ENCODE measurements around the gene ARPIN.
"Not testable (repeated sequence)": the region's sequence is repeated elsewhere in the genome, so short reads cannot be mapped to it uniquely, and the experiment has no call there.

The ARPIN gene

DNA sequence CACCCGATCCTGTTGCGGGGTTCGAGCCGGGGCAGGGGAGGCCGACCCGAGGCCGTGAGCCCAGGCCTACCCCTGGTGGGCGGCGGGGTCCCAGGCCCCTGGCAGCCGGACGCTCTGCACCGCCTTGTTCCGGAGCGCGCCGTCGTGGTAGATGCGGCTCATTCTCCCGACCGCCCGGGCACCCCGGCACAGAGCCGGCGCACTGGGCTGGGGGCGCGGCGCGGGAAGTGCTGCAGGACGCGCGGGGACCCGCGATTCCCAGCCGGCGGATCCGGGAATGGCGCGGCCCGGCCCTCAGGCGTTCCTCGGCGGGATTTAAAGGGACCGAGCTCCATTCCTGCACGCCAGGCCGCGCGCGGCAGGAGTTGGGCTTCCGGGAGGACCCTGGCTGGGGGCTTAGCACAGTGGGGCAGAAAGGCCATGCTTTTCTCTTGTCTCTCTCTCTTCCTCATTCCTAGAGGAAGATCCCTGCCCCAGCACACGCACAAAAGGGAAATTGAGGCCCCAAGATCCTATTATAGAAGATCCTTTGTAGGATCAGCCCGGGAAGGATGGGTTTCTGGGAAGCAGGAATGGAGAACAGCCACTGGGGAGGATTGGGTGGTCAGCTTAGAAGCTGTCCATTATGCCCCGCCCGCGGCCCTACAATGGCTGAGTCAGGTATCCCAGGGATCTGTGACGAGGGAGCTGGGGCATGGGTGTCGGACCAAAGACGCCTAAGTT is at the start of gene ARPIN:
ARPIN (minus strand) TSS at position 279 of the 723 bp plus-strand sequence; CDS start at position 162, 117 bp downstream.
- peak; percentile 87 for DNase-seq (ENCODE audit: low spot score)

GRCh38 chr15:89958107-89958805 is 45.5 kb upstream of the ARPIN start:
- no peak for DNase-seq (ENCODE audit: low spot score)

- DNase-seq (ENCODE audit: low spot score) = not testable (repeated sequence)
These were observed 42.8 kb upstream of the ARPIN start for GRCh38 chr15:89955449-89955998.

DNA sequence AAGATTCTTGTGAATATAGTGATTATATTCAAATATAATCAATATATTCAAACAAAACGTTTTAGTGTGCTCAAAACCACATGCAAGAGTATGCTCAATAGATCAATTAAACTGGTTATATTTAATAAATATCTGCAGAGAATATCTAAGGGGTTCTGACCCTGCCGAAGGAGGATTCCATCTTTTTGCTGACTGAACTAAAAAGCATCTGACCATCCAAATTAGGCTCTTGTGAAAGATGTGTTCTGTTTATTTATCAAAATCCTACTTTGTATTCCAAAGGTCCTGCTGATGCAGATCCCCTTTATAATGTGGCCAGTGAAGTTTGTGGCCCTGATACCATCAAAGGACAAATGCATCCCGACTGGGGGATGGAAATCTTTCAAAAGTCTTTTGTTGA is 41.8 kb upstream of the ARPIN start:
- no peak for DNase-seq (ENCODE audit: low spot score)

- DNase-seq (ENCODE audit: low spot score) = no peak
These were observed 36.0 kb upstream of the ARPIN start for GRCh38 chr15:89948796-89949195.

DNA sequence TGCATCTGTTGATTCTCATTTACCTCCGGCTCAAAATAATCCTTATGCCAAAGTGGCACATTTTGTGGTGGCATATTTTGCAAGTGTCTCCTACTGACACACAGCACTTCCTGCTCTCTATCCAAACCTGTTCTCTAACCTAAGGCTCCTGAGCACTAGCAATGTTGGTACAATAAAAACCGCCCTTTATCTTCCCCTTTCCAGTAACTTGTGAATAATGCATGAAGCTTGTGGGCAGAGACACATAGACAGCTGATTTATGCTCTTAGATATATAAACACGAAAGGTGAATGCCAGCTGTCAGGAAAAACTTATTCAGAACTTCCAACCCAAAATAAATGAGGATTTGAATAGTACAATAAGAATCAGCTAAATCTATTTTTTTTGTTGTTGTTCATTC is 34.6 kb upstream of the ARPIN start:
- no peak for DNase-seq (ENCODE audit: low spot score)

- no peak for DNase-seq (ENCODE audit: low spot score)
These were observed 34.0 kb upstream of the ARPIN start for GRCh38 chr15:89946681-89947299.

DNA sequence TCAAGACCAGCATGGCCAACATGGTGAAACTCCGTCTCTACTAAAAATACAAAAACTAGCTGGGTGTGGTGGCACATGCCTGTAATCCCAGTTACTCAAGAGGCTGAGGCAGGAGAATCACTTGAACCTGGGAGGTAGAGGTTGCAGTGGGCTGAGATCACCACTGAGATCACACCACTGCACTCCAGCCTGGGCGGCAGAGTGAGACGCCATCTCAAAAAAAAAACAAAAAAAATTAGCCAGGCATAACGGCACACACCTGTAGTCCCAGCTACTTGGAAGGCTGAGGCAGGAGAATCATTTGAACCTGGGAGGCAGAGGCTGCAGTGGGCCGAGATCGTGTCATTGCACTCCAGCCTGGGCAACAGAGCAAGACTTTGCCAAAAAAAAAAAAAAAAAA is 31.0 kb upstream of the ARPIN start:
- DNase-seq (ENCODE audit: low spot score) = not testable (repeated sequence)

DNA sequence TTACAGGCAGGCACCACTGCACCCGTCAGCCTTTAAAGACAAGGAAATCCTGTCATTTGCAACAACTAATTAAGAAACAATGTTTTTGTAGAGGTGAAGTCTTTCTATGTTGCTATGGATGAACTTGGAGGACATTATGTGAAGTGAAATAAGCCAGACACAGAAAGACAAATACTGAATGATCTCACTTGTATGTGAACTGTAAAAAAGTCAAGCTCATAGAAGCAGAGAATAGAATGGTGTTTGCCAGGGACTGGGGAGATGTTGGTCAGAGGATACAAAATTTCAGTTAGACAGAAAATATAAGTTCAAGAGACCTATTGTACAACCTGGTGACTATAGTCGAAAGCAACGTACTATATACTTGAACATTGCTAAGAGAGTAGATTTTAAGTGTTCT is 27.2 kb upstream of the ARPIN start:
- no peak for DNase-seq (ENCODE audit: low spot score)

DNA sequence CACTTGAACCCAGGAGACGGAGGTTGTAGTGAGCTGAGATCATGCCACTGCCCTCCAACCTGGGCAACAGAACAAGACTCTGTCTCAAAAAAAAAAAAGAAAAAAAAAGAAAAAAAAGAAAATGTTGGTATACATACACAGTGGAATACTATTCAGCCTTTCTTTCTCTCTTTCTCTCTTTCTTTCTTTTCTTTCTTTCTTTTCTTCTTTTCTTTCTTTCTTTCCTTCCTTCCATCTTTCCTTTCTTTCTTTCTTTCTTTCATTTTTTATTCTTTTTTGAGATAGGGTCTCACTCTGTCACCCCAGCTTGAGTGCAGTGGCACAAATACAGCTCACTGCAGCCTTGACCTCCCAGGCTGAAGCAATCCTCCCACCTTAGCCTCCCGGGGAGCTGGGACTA is 26.6 kb upstream of the ARPIN start:
- DNase-seq (ENCODE audit: low spot score) = not testable (repeated sequence)

DNA sequence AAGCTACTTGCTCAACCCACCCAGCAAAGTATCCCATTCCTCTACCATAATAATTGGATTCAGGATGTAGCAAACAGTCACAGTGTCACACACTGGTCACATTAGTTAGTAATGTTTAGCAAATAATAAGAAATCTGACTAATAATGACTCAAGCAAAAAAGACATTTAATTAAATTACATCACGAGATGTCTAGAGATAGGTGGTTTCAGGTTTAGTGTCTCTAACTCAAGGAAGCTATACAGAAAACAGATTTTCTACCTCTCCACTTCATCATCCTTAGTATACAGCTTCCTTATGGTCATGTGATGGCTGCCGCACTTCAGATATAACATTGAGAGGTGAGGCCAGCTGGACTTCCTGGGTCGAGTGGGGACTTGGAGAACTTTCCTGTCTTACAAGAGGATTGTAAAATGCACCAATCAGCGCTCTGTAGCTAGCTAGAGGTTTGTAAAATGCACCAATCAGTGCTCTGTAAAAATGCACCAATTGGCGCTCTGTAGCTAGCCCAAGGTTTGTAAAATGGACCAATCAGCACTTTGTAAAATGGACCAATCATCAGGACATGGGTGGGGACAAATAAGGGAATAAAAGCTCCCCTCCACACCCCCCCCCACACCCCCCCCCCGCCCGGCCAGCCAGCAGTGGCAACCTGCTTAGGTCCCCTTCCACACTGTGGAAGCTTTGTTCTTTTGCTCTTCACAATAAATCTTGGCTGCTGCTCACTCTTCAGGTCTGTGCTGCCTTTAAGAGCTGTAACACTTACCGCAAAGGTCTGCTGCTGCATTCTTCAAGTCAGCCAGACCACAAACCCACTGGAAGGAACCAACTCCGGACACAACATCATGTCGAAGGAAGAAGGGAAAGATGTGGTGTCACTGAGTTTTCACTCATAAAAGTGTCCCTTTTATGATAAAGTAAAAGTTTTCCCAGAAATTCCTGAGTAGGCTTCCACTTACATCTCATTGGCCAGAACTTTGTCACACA is 24.9 kb upstream of the ARPIN start:
- DNase-seq (ENCODE audit: low spot score) = no peak

DNA sequence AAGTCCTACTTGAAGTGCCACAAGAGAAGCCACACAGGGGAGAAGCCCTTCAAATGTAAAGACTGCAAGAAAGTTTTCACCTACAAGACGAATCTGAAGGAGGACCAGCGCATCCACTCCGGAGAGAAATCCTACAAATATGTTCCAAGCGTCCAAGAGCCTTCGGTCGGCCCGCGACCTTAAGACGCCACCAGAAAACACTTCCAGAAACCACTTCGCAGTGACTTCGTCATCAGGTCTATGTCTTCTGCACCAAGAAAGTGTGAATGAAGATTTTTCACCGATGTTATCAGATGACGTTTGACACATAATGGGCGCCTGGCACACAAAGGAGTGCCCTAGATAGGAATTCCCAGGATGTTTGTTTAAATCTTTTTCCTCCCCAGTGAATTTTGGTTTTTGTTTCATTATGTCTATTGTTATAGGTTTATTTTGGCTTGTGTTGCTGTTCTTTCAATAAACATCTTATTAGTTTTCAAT is 24.1 kb upstream of the ARPIN start:
- no peak for DNase-seq (ENCODE audit: low spot score)

DNA sequence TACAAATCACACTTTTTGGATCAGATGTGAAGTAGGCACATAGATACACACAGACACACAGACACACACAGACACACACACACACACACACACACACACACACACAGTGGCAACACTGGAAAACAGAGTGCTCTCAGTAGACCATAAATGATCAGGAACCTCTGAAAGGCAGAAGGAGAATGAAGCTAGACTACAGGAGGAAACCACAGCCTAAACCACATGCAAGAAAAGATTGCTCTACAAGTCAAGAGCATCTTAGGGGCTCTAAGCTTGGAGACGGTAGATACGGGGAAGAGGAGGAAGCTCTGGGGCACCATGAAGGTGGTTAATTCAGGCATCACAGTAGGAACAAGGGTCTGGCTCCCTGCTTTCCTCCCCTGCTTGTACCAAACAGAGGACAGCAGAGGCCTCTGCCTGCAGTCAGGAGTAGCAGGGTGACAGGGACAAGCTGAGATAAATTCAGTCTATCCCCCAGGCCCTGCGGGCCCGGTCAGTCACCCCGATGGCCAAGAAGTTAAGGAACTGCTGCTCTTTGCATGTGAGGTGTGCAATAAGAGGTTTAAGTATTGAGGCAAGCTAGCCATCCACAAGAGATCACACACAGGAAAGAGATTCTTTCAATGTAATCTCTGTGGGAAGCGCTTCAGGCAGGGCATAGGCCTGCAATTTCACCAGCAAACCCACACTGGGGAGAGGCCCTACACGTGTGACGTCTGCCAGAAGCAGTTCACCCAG is 23.5 kb upstream of the ARPIN start:
- no peak for DNase-seq (ENCODE audit: low spot score)

GRCh38 chr15:89932880-89933279 is 20.1 kb upstream of the ARPIN start:
- DNase-seq (ENCODE audit: low spot score) = no peak

DNA sequence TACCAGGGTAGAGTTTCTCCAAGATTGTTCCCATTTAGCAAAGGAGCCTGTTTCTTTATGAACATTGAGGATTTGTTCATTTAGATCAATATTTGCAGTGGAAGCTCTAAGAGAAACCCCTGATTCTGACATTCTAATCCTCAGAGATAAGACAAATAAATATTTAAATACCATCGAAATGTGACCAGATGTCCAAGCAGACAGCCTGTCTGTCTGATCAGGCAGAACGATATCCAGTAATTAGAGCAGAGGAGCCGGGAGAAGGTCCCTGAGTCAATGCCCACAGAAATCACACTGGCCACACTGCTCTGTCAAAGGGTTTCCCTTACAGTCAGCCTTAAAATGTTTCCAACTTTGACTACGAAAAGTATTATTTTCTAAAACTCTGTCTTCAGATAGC is 15.7 kb upstream of the ARPIN start:
- DNase-seq (ENCODE audit: low spot score) = no peak

DNA sequence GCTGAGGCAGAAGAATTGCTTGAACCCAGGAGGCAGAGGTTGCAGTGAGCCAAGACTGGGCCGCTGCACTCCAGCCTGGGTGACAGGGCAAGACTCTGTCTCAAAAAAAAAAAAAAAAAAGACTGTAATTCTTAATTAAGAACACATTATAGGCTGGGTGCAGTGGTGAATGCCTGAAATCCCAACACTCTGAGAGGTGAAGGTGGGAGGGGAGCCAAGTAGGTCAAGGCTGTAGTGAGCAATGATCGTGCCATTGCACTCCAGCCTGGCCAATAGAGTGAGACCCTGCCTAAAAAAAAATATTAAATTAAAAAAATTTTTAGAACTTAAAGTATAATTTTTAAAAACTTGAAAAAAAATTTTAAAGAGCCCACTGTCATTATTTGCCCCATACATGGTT is 13.4 kb upstream of the ARPIN start:
- peak; percentile 59 for DNase-seq (ENCODE audit: low spot score)

- no peak for DNase-seq (ENCODE audit: low spot score)
These were observed 4.8 kb upstream of the ARPIN start for GRCh38 chr15:89917442-89918101.

DNA sequence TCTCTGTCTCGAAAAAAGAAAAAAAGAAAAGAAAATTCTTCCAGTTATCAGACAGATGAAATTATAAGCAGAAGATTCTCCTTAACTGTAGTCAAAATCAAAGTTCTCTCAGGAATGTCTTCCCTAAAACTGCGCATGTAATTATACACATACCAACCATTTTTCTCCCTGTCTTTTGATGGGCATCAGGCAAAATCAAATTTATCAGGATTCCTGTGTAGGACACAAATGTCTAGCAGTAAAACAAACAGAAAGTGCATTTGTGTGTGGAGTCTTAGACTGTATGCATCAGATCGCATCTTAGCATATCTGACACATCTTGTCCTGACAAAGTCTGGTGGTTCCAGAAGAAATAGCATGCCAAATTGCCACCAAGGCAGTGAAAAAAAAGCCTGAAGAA is 3.9 kb upstream of the ARPIN start:
- DNase-seq (ENCODE audit: low spot score) = no peak

- DNase-seq (ENCODE audit: low spot score) = peak; percentile 60
These were observed 543 bp downstream of the ARPIN start for GRCh38 chr15:89912145-89912673.

Measured in GM03348 (cell line).